Mucosa of rectum (tissue), 2 donors: ENCODE measurements around the gene PGS1.

Experiments used
- H3K27ac ChIP-seq, 2 donors: one replicate each; pipeline ENCODE4 v1.7.0; 2013; ENCODE audit warnings: inconsistent platforms in 2 of 2, low read depth in 2 of 2, low read length in 2 of 2
- H3K27me3 ChIP-seq, 2 donors: one replicate each; pipeline ENCODE4 v1.7.0; 2013; ENCODE audit warnings: low read length in 2 of 2; ENCODE audit not compliant: control insufficient read depth in 2 of 2, insufficient read depth in 2 of 2
- H3K36me3 ChIP-seq, 2 donors: one replicate each; pipeline ENCODE4 v1.7.0; 2013; ENCODE audit warnings: low read length in 2 of 2; ENCODE audit not compliant: control insufficient read depth in 2 of 2, insufficient read depth in 2 of 2
- H3K4me1 ChIP-seq, 2 donors: one replicate each; pipeline ENCODE4 v1.7.0; 2013; ENCODE audit warnings: low read length in 2 of 2, mild to moderate bottlenecking in 1 of 2; ENCODE audit not compliant: control insufficient read depth in 2 of 2, insufficient read depth in 2 of 2
- H3K4me3 ChIP-seq, 2 donors: one replicate each; pipeline ENCODE4 v1.7.0; 2013; ENCODE audit warnings: low read length in 2 of 2
- H3K9ac ChIP-seq, 2 donors: one replicate each; pipeline ENCODE4 v1.7.0; 2013; ENCODE audit warnings: low read length in 2 of 2, low read depth in 1 of 2, mild to moderate bottlenecking in 1 of 2
- H3K9me3 ChIP-seq, 2 donors: one replicate each; pipeline ENCODE4 v1.7.0; 2013; ENCODE audit warnings: low read length in 2 of 2; ENCODE audit not compliant: control insufficient read depth in 2 of 2
- donor health status: healthy.
- donor health status: Normal muscosa, but diverticular disease.

Gene PGS1

GRCh38 chr17:78422872-78423588 lies 44.6 kb downstream of the PGS1 start:
- H3K36me3 ChIP-seq: peaks cover 38 to 65% of the 10 kb centered on the region in 2 donors
- no peak overlapping the region for H3K27ac ChIP-seq
- H3K9ac ChIP-seq: no peak overlapping the region
- peaks cover 0 to 2% of the 10 kb centered on the region in 2 donors for H3K4me1 ChIP-seq
- no peaks in the 10 kb centered on the region for H3K9me3 ChIP-seq
- H3K4me3 ChIP-seq: no peak overlapping the region
- no peaks in the 10 kb centered on the region for H3K27me3 ChIP-seq

- H3K36me3 ChIP-seq: peaks cover 41 to 72% of the 10 kb centered on the region in 2 donors
- no peaks in the 10 kb centered on the region for H3K9me3 ChIP-seq
- no peak overlapping the region for H3K9ac ChIP-seq
- H3K27ac ChIP-seq: no peak overlapping the region
- no peaks in the 10 kb centered on the region for H3K27me3 ChIP-seq
- H3K4me3 ChIP-seq: no peak overlapping the region
- peaks cover 0 to 2% of the 10 kb centered on the region in 2 donors for H3K4me1 ChIP-seq
Measured at GRCh38 chr17:78423961-78424675, 45.7 kb downstream of the PGS1 start.

GRCh38 chr17:78425429-78425828 lies 47.0 kb downstream of the PGS1 start:
- Histone ChIP-seq H3K9me3 (no peaks in the 10 kb centered on the region), H3K4me1 (peaks cover 0 to 2% of the 10 kb centered on the region in 2 donors), H3K27ac (no peak overlapping the region), H3K27me3 (no peaks in the 10 kb centered on the region), H3K36me3 (peaks cover 29 to 69% of the 10 kb centered on the region in 2 donors), H3K9ac (no peak overlapping the region), H3K4me3 (no peak overlapping the region)

DNA sequence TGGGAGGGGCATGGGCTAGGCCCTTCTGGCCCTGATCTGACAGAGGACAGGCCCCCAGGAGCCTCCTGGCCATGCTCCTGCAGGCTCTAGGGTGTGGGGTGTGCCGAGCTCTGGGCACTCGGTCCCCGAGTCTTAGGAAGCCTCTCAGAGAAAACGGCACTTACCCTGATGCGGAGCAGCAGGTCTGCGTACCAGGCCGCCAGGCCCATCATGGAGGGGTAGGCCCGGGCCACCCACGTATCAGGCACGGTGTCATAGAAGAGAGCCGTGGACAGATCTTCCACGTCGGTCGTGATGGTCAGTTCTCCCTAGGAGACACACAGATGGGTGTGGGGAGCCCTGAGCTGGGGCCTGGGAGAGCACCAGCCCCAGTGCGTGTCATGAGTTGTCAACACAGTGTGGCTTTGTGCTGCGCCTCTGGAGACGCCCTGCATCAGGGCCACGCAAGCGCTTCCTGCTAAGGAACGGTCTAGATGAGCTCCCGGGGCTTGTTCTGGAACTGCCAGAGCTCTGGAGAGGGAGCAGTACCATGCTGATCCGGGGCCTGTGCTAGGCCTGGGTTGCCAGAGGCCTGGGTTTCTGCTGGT lies 47.9 kb downstream of the PGS1 start:
- H3K9ac ChIP-seq: no peak overlapping the region
- no peak overlapping the region for H3K27ac ChIP-seq
- no peaks in the 10 kb centered on the region for H3K27me3 ChIP-seq
- H3K9me3 ChIP-seq: no peaks in the 10 kb centered on the region
- peaks cover 26 to 66% of the 10 kb centered on the region in 2 donors for H3K36me3 ChIP-seq
- H3K4me1 ChIP-seq: no peaks in the 10 kb centered on the region
- no peak overlapping the region for H3K4me3 ChIP-seq

GRCh38 chr17:78427140-78427539 lies 48.7 kb downstream of the PGS1 start:
- H3K36me3 ChIP-seq: peaks cover 26 to 62% of the 10 kb centered on the region in 2 donors
- no peaks in the 10 kb centered on the region for H3K27me3 ChIP-seq
- no peak overlapping the region for H3K4me3 ChIP-seq
- H3K9me3 ChIP-seq: no peaks in the 10 kb centered on the region
- H3K27ac ChIP-seq: no peak overlapping the region
- H3K9ac ChIP-seq: no peak overlapping the region
- H3K4me1 ChIP-seq: no peaks in the 10 kb centered on the region

DNA sequence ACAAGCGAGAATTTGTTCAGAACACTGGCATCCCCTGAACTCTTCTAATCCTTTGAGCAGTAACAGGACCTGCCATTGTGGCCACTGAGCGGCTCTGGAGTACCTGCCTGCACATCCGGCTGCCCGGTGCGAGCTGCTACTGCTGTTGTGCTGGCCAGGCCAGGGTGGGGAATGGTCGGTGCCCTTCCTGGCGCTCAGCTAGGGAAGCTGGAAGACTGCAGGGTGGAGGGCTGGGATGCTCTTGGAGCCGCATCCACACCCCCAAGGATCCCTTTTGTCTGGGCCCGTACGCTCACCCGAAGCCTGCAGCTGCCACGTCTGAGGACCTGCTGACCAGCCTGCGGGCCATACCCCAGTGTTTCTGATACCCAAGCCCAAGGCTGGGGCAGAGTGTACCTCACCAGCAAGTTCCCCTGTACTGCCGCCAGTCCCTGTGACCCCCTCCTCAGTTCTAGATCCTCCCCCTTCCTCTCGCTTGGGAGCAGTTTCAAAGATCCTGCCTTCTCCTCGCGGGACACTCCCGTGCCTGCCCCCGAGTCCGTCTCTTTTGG lies 49.7 kb downstream of the PGS1 start:
- Histone ChIP-seq H3K36me3 (peaks cover 24 to 59% of the 10 kb centered on the region in 2 donors), H3K4me3 (no peak overlapping the region), H3K4me1 (no peaks in the 10 kb centered on the region), H3K27ac (no peak overlapping the region), H3K9ac (no peak overlapping the region), H3K9me3 (no peaks in the 10 kb centered on the region), H3K27me3 (peaks cover 0 to 3% of the 10 kb centered on the region in 2 donors)

GRCh38 chr17:78428836-78429617 lies 50.6 kb downstream of the PGS1 start:
- H3K27ac ChIP-seq: no peak overlapping the region
- H3K27me3 ChIP-seq: peaks cover 0 to 6% of the 10 kb centered on the region in 2 donors
- H3K36me3 ChIP-seq: peaks cover 18 to 50% of the 10 kb centered on the region in 2 donors
- H3K4me3 ChIP-seq: no peak overlapping the region
- no peaks in the 10 kb centered on the region for H3K4me1 ChIP-seq
- no peaks in the 10 kb centered on the region for H3K9me3 ChIP-seq
- no peak overlapping the region for H3K9ac ChIP-seq

DNA sequence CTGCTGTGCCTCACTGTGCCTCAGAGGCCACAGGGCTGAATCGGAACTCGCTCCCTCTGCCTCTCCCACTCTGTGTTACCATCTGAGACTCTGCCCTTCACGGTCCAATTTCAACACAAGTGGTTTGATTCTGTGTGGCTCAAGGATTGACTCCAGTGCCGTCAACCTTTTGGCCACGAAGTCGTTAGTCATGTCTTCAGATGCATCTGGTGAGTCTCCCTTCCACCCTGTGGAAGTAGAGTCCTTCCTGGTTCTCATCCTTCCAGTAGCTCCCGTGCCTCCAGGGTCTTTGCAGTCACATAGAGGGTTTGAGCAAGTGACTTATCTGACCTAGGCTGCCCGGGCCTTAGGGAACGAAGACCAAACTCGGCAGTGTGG lies 51.2 kb downstream of the PGS1 start:
- H3K4me1 ChIP-seq: no peaks in the 10 kb centered on the region
- H3K27ac ChIP-seq: no peak overlapping the region
- peaks cover 0 to 6% of the 10 kb centered on the region in 2 donors for H3K27me3 ChIP-seq
- no peaks in the 10 kb centered on the region for H3K9me3 ChIP-seq
- H3K36me3 ChIP-seq: peaks cover 18 to 45% of the 10 kb centered on the region in 2 donors
- H3K9ac ChIP-seq: no peak overlapping the region
- no peak overlapping the region for H3K4me3 ChIP-seq

DNA sequence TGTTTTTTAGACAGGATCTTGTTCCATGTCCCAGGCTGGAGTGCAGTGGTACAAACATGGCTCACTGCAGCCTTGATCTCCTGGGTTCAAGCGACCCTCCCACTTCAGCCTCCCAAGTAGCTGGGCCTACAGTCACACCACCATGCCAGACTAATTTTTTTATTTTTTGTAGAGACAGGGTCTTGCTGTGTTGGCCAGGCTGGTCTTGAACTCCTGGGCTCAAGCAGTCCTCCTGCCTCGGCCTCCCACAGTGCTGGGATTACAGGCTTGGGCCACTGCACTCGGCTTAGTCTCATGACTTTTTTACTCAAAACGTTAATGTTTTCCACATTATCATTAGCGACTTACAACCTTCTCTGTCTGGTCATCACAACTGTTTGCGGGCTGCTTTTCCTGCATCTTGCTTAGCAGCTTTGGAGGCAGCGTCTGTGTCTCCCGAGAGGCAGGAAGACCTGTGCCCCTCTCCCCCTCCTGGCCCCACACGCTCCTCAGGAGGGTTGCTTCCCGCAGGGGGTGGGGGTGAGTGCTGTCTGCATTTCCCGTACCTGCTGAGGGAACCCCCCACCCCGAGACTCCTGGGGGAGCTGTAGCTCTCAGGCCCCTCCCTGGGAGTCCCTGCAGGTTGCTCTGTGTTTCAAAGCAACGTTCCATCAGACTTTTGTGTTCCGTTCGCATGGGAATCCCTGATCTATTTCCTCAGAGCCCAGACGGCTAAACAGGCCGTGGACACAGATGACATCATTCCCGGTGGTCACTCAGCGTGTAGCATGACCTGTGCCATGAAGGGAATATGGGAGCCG lies 52.6 kb downstream of the PGS1 start:
- no peaks in the 10 kb centered on the region for H3K4me1 ChIP-seq
- H3K36me3 ChIP-seq: peaks cover 12 to 32% of the 10 kb centered on the region in 2 donors
- no peak overlapping the region for H3K9ac ChIP-seq
- H3K27ac ChIP-seq: no peak overlapping the region
- H3K9me3 ChIP-seq: no peaks in the 10 kb centered on the region
- H3K27me3 ChIP-seq: peaks cover 0 to 6% of the 10 kb centered on the region in 2 donors
- no peak overlapping the region for H3K4me3 ChIP-seq
